HG03095 (cell line): ENCODE data around the gene GNPTG.

Experiments
- ATAC-seq: cut with Tn5 transposase; IDR thresholded peaks from one replicate; pipeline ENCODE4 v1.9.1; 2021; ENCODE audit warnings: moderate library complexity; ENCODE audit not compliant: unreplicated experiment

Gene GNPTG

GRCh38 chr16:1333149-1333812 is 18.4 kb upstream of the GNPTG start, which contains the start of gene BAIAP3:
Gene BAIAP3 (plus strand): TSS chr16:1333645. CDS start chr16:1338550, 4,905 bp downstream.
- no peak for ATAC-seq

- no peak for ATAC-seq
Observed at GRCh38 chr16:1333854-1334700, 17.7 kb upstream of the GNPTG start.

- no peak for ATAC-seq
Observed at GRCh38 chr16:1334739-1335138, 17.0 kb upstream of the GNPTG start.

- no peak for ATAC-seq
Observed at GRCh38 chr16:1335211-1335971, 16.3 kb upstream of the GNPTG start.

- ATAC-seq = no peak
Observed at GRCh38 chr16:1335996-1336395, 15.7 kb upstream of the GNPTG start.

GRCh38 chr16:1336619-1337018 is 15.1 kb upstream of the GNPTG start:
- ATAC-seq = no peak

GRCh38 chr16:1337486-1337885 is 14.2 kb upstream of the GNPTG start:
- ATAC-seq = no peak

GRCh38 chr16:1338119-1338730 is 13.5 kb upstream of the GNPTG start:
- ATAC-seq = no peak

- no peak for ATAC-seq
Observed at GRCh38 chr16:1338855-1339675, 12.7 kb upstream of the GNPTG start.

GRCh38 chr16:1340730-1341494 is 10.8 kb upstream of the GNPTG start:
- no peak for ATAC-seq

GRCh38 chr16:1341495-1342420 is 10.0 kb upstream of the GNPTG start:
- ATAC-seq = no peak

- peak; percentile 88 for ATAC-seq
Observed at GRCh38 chr16:1342526-1343427, 9.0 kb upstream of the GNPTG start.

- no peak for ATAC-seq
Observed at GRCh38 chr16:1343428-1344242, 8.1 kb upstream of the GNPTG start.

GRCh38 chr16:1344499-1344898 is 7.2 kb upstream of the GNPTG start:
- ATAC-seq = no peak

- no peak for ATAC-seq
Observed at GRCh38 chr16:1345087-1345486, 6.6 kb upstream of the GNPTG start.

GRCh38 chr16:1345651-1346421 is 5.9 kb upstream of the GNPTG start:
- no peak for ATAC-seq
